Measurements from ENCODE around the gene PLA2G4F.

Gene PLA2G4F

GRCh38 chr15:42145546-42146455 is 10.6 kb downstream of the PLA2G4F start:
- DNase-seq: no peak

GRCh38 chr15:42144841-42145375 is 11.5 kb downstream of the PLA2G4F start:
- no peak for DNase-seq

GRCh38 chr15:42143866-42144625 is 12.4 kb downstream of the PLA2G4F start:
- DNase-seq: no peak

- no peak for DNase-seq
These were observed 13.1 kb downstream of the PLA2G4F start for GRCh38 chr15:42143356-42143755.

- no peak for DNase-seq
These were observed 14.4 kb downstream of the PLA2G4F start for GRCh38 chr15:42141795-42142667.

GRCh38 chr15:42141246-42141645 is 15.2 kb downstream of the PLA2G4F start:
- DNase-seq: no peak

- no peak for DNase-seq
These were observed 15.9 kb downstream of the PLA2G4F start for GRCh38 chr15:42140383-42141070.

- DNase-seq: no peak
These were observed 16.8 kb downstream of the PLA2G4F start for GRCh38 chr15:42139596-42139995.

GRCh38 chr15:42138968-42139386 is 17.5 kb downstream of the PLA2G4F start:
- no peak for DNase-seq

GRCh38 chr15:42138411-42138810 is 18.0 kb downstream of the PLA2G4F start:
- DNase-seq: no peak

GRCh38 chr15:42137461-42138261 is 18.8 kb downstream of the PLA2G4F start:
- peak; percentile 2 for DNase-seq

GRCh38 chr15:42136513-42136912 is 19.9 kb downstream of the PLA2G4F start:
- DNase-seq: no peak

- no peak for DNase-seq
These were observed 21.1 kb downstream of the PLA2G4F start for GRCh38 chr15:42135351-42135750.

- DNase-seq: no peak
These were observed 21.7 kb downstream of the PLA2G4F start for GRCh38 chr15:42134617-42135245.

GRCh38 chr15:42133886-42134502 is 22.4 kb downstream of the PLA2G4F start:
- DNase-seq: peak; percentile 4

- DNase-seq: no peak
These were observed 23.1 kb downstream of the PLA2G4F start for GRCh38 chr15:42133356-42133755.

- DNase-seq: no peak
These were observed 24.3 kb downstream of the PLA2G4F start for GRCh38 chr15:42131826-42132806.

- no peak for DNase-seq
These were observed 25.4 kb downstream of the PLA2G4F start for GRCh38 chr15:42131006-42131405.
